WI38 (cell line): ENCODE data around the gene RHOF.

Experiments
- H3K4me3 ChIP-seq: 2 replicates; pipeline ENCODE4 v1.5.1; 2011; ENCODE audit warnings: low read depth, mild to moderate bottlenecking, control low read depth, low read length
- TF ChIP-seq, protein P1 (sequence below): IDR thresholded peaks from 2 replicates; pipeline ENCODE4 v1.5.1; 2012; ENCODE audit warnings: low read depth, mild to moderate bottlenecking, control low read depth, low read length

The RHOF gene

DNA sequence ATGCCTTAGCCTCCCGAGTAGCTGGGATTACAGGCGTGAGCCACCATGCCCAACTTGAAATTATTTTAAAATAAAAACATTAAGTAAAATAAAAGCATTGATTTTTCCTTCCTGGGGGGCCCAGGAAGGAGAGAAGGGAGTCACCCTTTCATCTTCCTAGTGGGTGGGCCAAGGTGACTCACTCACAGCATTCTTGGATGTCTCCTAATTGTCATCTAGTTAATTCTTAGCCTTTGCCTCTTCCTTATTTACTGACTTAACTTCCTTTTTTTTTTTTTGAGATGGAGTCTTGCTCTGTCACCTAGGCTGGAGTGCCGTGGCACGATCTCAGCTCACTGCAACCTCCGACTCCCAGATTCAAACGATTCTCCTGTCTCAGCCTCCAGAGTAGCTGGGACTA, 51.7 kb downstream of the RHOF start:
- no peak overlapping the region for H3K4me3 ChIP-seq
- TF ChIP-seq, protein P1, sequence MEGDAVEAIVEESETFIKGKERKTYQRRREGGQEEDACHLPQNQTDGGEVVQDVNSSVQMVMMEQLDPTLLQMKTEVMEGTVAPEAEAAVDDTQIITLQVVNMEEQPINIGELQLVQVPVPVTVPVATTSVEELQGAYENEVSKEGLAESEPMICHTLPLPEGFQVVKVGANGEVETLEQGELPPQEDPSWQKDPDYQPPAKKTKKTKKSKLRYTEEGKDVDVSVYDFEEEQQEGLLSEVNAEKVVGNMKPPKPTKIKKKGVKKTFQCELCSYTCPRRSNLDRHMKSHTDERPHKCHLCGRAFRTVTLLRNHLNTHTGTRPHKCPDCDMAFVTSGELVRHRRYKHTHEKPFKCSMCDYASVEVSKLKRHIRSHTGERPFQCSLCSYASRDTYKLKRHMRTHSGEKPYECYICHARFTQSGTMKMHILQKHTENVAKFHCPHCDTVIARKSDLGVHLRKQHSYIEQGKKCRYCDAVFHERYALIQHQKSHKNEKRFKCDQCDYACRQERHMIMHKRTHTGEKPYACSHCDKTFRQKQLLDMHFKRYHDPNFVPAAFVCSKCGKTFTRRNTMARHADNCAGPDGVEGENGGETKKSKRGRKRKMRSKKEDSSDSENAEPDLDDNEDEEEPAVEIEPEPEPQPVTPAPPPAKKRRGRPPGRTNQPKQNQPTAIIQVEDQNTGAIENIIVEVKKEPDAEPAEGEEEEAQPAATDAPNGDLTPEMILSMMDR = no peak

DNA sequence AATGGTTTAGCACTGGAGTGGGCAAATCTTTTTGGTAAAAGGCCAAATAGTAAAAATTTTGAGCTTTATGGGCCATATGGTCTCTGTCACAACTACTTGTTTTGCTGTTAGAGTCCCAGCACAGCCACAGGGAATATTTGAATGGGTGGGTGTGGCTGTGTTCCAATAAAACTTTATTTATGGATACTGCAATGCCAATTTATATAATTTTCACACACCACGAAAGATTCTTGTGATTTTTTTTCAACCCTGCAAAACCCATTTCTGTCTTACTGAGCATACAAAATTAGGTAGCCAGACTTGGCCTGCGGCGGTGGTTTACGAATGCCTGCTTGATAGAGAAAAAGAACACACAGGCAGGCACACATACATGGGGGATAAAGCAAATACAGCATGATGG, 52.6 kb downstream of the RHOF start:
- no peak overlapping the region for H3K4me3 ChIP-seq
- TF ChIP-seq, protein P1 = no peak

DNA sequence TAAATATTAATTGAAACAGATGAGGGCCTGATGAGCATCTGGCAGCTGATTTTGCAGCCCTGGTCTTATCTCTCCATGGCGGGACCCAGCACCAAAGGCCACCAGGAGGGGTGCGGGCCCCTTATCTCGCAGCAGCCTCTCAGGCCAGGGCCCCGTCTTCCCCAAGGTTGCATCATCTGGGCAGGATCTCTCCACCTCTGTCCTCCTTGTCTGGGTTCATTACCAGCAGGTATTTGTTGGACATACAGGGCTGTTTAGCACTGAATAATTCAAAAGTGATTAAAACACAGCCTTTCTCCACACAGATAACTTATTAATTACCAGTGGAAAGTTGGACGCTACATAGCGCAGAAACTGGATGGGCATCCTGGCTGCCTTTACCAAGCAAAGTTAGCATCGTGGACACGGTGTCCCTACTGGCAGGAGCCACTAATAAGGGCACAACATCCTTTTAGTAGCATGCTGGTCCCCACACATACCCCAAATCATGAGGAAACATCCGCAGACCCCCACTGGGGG, 55.1 kb downstream of the RHOF start:
- TF ChIP-seq, protein P1 = no peak
- H3K4me3 ChIP-seq = no peak overlapping the region

DNA sequence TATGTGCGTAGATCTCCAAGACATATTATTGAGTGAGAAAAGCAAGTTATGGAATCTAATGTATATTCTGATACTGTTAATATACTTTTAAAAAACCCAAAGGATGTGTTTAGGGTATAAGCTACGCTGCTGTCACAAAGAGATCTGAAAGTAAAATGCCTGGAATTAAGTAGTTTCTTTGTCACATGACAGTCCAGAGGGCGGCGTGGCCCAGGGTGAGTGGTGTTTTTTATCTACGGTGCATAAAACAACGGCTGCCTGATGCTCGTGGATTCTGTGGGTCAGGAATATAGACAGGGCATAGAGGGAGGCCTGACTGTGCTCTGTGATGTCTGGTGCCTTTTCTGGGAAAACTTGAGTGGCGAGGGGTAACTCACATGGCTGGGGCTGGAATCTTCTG, 59.6 kb downstream of the RHOF start:
- H3K4me3 ChIP-seq = no peak overlapping the region
- TF ChIP-seq, protein P1 = no peak

GRCh38 chr12:121731473-121731872, 62.0 kb downstream of the RHOF start:
- no peak overlapping the region for H3K4me3 ChIP-seq
- TF ChIP-seq, protein P1 = no peak

GRCh38 chr12:121729021-121729420, 64.5 kb downstream of the RHOF start:
- TF ChIP-seq, protein P1 = no peak
- H3K4me3 ChIP-seq = no peak overlapping the region
